ENCODE measurements around the gene TAF1C.

The TAF1C gene

DNA sequence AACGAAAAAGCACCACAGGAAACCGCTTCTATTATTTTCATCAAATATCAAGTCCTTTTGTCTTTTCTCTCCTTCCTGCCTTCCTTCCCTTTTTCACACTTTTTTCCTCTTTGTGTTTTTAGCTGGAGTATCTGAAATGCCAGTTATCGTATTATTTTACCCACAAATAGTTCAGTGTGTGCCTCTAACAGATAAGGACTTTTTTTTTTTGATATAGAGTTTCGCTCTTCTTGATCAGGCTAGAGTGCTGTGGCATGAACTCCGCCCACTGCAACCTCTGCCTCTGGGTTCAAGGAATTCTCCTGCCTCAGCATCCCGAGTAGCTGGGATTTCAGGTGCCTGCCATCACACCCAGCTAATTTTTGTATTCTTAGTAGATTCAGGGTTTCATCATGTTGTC is 31.1 kb downstream of the TAF1C start:
- no peak for DNase-seq

DNA sequence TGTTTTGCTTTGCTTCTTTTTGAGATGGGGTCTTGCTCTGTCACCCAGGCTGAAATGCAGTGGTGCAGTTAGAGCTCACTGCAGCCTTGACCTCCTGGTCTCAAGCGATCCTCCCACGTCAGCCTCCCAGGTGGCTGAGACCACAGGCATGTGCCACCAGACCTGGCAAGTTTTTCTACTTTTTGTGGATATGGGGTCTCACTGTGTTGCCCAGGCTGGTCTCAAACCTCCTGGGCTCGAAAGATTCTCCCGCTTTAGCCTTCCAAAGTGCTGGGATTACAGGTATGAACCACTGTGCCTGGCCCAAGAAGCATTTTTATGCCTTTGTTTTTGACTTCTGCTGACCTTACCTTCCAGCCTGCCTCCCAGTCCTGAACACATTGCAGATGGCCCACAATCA is 31.6 kb downstream of the TAF1C start:
- DNase-seq, result no peak

DNA sequence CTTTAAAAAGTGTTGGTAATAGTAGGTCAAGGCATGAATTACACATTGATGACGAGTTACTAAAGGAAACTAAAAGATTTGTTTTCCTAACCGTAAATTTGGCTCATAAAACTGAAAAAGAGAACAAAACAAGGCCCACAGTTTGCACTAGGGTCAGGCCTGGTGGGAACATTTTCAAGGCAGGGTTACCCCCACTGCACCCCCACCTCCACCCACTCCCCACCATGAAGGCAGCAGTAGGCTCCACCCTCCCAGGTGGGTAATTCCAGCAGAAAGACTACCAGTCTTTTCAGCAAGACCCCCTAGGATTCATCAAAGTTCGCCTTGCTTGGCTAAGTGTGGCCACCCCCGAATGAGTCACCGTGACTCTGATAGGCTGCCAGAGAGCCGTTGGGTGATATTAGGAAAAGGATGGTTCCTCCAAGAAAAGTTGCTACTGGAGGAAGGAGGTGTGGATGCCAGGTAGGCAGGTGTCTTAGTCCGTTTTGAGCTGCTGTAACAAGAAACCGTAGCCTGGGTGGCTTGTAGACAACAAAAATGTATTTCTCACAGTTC is 33.1 kb downstream of the TAF1C start:
- no peak for DNase-seq

DNA sequence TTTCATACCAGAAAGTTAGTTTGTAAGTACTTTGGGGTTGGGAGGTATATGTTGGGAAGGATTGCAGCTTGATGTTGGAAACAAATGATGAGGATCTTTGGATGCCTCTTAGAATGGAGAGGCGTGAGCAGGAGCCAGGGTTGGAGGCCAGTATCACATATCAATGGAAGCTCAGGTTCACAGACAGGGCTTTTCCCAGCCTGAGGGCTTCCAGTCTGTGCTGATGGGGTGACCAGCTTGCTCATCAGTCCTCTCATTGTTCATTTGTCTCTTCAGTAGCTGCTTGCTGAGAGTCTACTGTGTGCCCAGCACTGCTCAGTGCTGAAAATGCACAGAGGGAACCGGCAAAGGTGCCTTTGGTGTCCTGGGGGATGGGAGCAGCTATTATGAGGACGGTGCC is 35.9 kb downstream of the TAF1C start:
- DNase-seq, result no peak

DNA sequence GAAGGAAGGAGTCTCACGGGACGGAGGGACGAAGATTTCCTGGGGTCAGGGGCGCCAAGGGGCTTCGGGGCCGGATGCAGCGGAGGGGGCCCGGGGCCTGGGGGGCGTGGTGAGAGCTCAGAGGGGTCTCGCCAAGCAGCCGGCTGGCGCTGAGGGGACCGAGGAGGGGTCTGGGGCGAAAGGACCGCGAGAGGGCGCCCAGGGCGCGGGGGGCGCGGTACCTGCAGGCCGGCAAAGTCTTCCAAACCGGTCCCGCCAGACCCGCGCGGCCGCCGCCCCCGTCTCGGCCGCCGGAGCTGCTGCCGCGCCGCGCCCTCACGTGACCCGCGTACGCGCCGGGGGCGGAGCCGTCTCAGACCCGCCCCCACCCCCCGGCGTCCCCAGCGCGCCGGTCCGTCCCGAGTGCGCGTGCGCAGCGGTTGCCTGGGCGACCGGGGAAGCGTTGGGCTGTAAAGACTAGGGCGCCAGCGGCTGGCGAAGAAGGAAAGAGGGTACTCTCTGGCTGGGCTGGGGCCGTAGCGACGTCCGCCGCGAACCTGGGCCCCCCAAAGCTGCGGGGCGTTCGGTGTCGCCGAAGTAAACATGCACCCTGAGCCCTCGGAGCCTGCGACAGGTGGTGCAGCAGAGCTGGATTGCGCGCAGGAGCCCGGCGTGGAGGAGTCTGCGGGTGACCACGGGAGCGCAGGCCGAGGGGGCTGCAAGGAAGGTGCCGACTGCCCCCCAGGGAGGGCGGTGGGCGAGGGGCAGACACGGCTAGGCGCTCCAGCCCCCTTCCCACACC is 41.8 kb downstream of the TAF1C start, which contains the start of the genes DNAAF1 and HSDL1:
Gene DNAAF1 (plus strand): TSS at position 450 of the 781 bp plus-strand sequence. CDS start 133 bp downstream, at position 583.
Gene HSDL1 (minus strand): TSS at position 319 of the 781 bp plus-strand sequence. CDS start 13,856 bp downstream, outside the sequence.
- DNase-seq, result peak; percentile 94

DNA sequence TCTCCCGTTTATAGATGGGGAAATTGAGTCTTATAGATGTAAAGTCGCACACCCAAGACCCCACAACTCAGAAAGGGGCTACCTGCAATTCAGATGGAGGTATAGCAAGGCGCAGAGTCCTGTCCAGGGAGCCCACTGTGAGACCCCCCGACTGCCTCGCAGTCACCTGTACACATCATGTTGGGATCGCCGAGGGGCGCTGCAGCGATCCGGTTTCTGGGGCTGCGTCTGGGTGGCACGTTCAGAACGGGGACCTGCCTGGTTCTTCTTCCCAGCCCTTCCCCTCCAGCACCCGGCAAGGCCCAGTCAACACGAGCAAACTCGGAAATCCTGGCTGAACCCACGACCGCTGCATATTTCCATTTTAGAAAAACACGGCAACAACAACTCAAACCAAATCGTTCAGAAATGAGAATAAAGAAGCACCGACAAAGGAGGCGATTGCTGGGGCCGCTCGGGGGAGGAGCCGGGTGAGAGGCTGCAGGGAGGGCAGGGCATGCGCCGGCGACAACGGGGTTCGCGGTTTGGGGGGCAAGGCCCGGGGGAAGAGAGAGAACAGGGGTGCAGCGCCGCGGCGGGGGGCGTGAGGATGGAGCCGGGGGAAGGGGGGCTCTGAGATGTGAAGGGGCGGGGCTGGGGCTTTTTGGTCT is 42.5 kb downstream of the TAF1C start:
- peak; percentile 28 for DNase-seq

DNA sequence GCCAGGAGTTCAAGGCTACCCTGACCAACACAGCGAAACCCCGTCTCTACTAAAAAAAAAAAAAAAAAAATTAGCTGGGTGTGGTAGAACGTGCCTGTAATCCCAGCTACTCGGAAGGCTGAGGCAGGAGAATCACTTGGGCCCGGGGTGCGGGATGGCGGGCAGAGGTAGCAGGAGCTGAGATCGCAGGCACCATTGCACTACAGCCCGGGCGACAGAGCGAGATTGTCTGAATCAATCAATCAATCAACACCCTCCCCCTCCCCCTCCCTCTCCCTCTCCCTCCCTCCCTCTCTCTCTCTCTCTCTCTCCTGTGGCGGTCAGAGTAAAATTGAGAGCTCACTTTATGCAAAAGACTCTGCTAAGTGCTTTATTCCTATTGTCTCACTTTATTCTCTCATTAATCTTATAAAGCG is 43.1 kb downstream of the TAF1C start:
- DNase-seq, result no peak

DNA sequence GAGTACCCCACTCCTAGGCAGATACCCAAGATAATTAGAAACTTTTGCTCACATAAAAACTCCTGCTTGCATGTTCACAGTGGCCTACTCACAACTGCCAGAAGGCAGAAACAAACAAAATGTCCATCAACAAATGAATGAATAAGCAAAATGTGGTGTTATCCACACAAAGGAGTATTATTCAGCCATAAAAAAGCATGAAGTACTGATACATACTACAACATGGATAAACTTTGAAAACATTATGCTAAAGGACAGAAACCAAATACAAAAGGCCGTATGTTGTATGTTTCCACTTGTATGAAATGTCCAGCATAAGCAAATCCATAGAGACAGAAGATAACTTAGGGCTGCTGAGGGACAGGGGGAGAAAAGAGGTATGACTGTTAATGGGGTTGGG is 43.8 kb downstream of the TAF1C start:
- no peak for DNase-seq

DNA sequence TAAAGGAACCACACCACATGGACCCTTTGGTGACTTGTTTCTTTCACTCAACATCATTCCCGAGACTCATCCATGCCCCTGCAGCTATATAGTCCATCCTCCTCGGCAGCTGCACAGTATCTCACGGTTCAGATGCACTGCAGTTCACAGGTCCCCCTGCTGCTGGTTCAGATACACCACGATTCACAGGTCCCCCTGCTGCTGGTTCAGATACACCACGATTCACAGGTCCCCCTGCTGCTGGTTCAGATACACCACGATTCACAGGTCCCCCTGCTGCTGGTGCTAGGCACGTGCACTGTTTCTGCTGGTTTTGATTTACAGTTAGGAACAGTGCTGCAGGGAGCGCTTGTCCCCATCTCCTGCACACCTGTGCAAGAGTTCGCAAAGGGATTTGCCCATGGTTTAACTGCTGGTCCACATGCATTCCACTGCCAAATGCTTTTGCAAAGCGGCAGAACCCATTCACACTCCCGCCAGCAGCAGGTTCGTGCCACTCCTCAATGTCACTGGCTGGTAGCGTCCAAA is 45.6 kb downstream of the TAF1C start:
- DNase-seq, result no peak

DNA sequence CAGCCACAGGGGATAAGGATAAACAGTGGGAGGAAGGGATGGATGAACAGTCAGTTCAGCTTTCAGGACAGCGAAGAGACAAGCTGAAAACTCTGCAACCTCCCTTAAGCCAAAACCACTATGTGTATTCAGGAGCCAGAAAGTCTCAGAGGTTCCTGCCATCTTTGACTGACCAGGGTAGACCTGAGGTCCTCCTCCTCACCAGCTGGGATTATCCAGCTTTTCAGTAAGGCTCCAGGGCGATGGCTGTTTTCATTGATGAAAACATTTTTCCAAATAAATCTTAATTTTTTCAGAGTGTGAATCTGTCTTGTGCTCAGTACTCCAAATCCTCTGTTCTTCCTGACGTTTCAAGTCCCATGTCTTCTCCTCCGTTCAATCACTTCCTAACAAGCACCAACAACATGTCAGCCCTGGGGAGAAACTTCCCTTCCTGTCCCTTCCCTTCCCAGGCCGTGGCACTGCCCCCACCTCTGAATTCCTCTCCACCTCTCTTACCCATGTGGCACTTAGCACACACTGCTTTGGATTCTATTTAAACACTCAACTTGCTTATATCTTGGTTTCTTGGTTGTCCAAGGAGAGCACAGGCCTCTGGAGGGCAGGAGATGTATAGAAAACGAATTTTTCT is 47.1 kb downstream of the TAF1C start:
- no peak for DNase-seq

DNA sequence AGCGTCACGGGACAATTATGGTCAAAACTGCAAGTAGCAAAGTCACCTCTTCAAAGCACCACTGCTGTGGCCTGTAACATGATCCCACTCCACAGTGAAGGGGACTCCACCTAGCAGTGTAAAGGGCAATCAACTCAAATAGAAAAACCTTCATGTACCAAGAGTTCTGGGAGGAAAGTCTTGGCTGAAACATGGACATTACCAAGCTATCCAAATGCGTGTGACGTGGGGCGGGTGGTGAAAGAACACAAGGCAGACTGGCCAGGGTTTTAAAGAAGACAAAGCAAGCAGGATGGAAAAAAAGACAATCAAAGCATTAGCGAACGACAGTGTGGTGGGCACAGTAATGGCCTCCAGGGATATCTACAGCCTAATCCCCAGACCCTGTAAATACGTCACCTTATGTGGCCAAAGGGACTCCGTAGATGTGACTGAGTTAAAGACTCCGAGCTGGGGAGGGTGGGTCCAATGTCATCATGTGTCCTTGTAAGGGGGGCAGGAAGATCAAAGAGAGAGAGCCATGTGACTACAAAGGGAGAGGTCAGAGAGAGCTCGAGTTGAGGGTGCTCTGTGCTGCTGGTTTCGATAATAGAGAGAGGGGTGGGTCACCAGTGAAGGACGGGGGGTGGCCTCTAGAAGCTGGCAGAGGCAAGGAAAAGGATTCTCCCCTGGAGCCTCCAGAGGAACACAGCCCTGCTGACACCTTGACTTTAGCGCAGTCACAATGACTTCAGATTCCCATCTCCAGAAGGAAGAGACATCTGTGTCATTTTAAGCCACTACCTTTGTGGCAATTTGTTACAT is 47.8 kb downstream of the TAF1C start:
- DNase-seq, result no peak

DNA sequence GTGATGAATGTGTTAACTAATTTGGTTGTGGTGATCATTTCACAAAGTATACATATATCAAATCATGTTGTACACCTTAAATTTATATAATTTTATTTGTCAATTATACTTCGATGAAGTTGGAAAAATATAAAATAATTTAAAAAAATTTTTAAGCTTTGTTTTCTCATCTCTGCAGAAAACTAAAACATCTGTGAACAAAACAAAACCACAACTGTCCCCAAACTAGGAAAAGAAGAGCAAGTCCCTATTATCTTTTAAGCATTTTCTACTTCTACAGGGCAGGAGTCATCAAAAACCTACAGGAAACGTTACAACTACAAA is 48.4 kb downstream of the TAF1C start:
- DNase-seq, result no peak

DNA sequence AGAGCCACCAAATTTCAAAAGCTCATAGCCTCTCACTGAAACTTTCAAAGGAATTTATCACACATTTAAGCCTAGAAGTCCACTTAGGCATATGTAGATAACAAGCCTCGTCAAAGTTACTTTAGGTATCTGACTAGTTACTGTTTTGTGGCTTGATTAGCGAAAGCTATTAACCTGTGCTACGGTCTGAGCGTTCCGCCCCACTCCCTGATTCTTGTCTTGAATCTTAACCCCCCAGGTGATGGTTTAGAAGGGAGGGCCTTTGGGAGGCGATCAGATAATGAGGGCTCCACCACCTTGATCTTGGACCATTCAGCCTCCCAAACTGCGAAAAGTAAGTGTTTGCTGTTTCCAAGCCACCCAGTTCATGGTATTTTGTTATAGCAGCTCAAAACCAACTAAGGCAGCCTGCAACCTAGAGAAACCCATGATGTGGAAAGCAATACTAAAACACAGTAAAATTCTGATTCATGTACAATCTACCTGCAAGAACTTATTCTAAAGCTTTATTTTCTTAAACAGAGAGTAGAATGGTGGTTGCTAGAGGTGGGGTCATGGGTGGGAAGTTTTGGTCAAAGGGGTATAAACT is 49.0 kb downstream of the TAF1C start:
- no peak for DNase-seq

DNA sequence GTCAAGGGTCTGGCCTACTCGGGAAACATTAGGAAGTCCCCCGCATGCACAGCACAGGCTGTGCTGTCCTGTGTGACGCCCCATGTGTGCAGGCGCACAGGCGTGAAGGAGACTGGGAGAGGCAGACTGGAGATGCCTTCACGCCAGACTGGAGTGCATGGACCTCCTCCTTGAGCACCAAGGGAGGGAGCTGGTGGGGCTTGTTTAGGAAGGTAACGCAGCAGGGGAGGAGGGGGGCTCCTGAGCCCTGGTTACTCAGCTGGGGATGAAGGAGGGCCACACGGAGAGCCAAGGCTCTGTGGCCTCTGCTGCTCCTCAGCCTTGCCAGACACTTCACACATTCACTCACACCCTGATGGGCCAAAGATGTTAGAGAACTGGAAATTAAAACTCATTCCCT is 49.6 kb downstream of the TAF1C start:
- no peak for DNase-seq

DNA sequence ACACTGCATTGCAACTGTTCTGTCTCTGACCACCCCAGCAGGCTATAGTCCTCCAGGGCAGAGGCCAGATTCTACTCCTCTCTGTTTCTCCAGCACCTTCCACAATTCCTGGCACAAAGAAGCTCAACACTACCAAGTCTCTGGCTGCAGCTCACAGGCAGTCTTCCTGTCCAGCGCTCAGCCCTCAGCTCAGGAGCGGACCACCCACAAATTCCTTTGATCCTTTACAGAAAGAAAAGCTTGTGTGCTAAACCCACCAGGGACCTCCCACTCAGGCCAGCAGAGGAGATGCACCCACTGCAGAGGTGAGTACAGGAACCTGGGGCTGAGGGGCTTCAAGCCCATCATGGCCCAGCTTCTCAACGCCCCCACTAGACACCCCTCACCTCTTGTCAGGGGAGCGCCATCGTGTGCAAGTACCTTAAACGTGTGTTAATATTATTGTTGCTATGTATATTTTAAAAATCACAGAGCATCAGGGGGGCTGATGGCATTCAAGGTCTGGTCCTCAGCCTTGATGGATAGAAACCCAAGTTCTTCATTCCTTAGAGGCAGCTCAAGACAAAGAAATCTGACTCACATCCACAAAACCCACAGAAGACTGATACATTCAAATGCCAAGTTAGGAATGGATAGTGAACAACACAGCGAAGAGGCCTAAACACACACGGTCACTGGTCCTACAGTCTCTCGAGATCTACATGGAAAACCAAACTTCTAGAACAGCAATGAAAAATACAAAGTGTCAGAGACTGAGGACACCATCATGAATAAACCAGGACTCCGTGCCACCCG is 50.3 kb downstream of the TAF1C start:
- no peak for DNase-seq

DNA sequence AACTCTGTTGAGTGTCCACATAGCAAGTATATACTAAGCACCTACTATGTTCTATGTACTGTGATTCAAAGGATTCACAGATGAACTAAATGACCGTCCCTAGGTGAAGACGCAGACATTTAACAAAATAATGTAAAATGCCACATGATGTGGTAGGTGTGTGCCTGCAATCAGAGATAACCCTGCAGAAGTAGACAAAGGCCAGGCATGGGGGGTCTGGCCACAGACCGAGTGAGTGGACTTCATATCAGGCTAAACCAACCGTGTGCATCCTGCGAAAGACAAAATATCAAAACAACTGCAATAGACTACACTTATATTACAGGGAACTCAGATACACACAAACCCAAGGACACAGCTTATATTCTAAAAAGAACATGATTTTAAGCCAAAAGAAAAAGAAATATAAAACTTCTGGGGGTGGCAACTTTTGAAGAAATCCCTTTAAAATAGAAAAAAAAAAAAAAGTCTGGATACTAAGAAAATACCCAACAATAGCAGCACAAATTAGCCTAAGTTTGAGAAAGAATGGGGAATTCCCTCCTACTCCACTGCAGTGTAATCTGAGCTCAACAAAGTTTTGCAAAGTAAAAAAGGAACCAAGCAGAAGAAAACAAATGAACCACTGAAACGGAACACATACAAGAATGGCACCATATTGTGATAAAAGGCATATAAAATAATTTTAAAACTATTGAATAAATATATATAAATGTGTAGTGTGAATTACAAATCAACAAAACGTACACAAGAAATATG is 54.2 kb downstream of the TAF1C start:
- no peak for DNase-seq

DNA sequence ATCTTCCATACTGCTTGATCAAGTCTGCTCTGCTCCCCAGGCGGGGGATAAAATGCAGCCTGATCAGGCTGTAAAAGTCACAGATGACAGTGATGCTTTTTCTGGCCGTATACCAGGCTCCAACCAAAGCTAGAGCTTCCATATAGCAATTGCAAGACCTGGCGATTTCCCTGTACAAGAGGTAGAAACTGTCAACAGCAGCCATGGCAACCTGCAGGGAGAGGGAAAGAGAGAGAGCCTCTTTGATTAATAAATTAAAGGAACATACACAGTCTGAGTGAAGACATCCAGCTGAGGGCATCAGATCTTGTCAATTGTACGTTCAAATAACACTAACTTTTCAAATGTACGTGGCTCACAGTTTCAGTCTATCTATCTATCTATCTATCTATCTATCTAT is 55.7 kb downstream of the TAF1C start:
- DNase-seq, result no peak
